T-helper 2 cell (primary cell): ENCODE measurements around the gene RNF10.
A peak's percentile ranks its signal among the peaks of the same experiment; 100 is the strongest.
"Not testable (repeated sequence)": the region's sequence is repeated elsewhere in the genome, so short reads cannot be mapped to it uniquely, and the experiment has no call there.

Experiments
- DNase-seq, 5 experiments: peaks; one replicate each; pipeline versions ENCODE4 v3.0.0 to v3.0.0-alpha.2; 2012 to 2022
- total RNA-seq, 2 donors: gene quantifications; one replicate each; lab custom pipeline; 2026; lab: John Stamatoyannopoulos, UW

Gene RNF10
- 207 to 279 reads per million in 2 donors for total RNA-seq

DNA sequence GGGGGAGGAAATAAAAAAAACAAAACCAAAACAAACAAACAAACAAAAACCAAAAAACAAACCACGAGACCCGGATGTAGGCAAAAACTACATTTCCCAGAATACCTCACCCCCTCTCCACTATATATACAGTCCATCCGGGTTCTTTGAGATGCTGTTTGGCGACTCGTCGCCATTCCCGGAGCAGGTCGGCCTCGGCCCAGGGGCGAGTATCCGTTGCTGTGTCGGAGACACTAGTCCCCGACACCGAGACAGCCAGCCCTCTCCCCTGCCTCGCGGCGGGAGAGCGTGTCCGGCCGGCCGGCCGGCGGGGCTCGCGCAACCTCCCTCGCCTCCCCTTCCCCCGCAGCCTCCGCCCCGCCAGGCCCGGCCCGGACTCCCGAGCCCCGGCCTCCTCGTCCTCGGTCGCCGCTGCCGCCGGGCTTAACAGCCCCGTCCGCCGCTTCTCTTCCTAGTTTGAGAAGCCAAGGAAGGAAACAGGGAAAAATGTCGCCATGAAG lies at the start of gene RNF10:
Gene RNF10 (plus strand): TSS at position 154 of the 500 bp plus-strand sequence. CDS start 456 bp downstream, outside the sequence.
- peak; percentile 48 to 92 (median 68) for DNase-seq

GRCh38 chr12:120485961-120486881 lies 47.9 kb upstream of the RNF10 start:
- no peak for DNase-seq

DNA sequence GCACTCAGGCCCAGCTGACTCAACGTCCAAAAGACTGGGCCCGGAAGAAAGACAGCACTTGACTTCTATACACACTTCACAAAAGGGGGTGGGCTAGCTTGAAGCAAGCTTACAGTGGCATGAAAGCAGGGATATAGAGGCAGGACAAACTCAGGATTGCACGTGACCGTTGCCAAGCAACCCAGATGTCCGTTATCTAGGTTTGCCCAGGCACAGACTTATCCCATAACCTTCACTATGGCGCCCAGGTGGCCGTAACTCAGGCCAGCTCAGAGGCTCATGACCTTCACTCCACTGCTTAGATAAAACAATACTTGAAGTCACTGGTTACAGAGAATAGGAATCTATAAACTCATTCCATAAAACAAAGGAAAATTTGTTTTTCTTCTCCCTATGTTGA lies 46.6 kb upstream of the RNF10 start:
- DNase-seq, result not testable (repeated sequence)

DNA sequence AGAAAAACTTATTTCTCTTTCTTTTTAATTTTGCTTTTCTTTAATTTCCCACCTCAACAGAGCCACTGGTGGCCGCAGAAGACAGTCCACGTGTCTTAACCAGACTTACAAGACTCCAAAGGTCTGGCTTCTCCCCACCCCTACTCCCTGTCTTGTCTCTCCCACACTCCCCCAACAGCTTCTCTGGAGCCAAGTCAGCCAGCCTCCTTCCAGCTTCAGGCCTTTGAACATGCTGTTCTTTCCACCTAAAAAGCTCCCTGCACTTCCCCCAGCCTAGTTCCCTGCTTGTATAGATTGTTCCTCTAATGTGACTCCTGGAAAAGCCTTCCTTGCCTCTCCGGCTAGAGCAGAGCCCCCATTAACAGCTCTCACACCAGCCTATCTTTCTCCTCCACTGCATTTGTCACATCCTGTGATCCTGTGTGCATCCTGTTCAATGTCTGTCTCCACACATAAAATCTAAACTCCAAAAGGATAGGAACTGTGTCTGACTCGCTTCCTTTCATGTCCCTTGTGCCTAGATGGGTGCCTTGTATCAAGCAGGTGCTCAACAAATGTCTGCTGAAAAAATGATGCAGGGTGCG lies 46.0 kb upstream of the RNF10 start:
- no peak for DNase-seq

- DNase-seq, result no peak
Measured at GRCh38 chr12:120489018-120489417, 45.1 kb upstream of the RNF10 start.

DNA sequence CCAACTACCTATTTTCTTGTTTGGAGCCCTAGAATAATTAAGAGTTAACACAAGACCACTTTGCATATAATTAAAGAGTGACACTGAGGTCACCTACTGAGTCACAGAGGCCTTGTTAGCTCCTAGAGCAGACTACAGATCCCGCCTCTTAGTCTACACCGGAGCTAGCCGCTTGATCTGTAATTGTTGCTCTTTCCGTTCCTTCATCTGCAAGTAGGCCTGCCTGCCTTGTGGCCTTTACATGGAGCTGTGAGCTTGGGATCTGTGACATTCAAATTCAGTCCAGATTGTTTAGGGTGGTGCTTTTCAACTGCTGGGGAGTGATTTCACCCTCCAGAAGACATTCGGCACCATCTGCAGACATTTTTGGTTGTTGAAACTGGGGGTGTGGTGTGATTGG lies 43.8 kb upstream of the RNF10 start:
- no peak for DNase-seq

GRCh38 chr12:120490833-120491512 lies 43.2 kb upstream of the RNF10 start:
- no peak for DNase-seq

GRCh38 chr12:120495186-120495730 lies 38.9 kb upstream of the RNF10 start:
- DNase-seq, result peak in 1 of 5 experiments; percentile 0

- DNase-seq, result peak; percentile 95 to 98 (median 97)
Measured at GRCh38 chr12:120495731-120496412, 38.3 kb upstream of the RNF10 start, which contains the start of gene DYNLL1. TSS of gene DYNLL1 (plus strand) at chr12:120496113. CDS start at chr12:120496422, 309 bp downstream.

GRCh38 chr12:120496413-120497340 lies 37.5 kb upstream of the RNF10 start:
- peak; percentile 9 to 55 (median 44) for DNase-seq

- no peak for DNase-seq
Measured at GRCh38 chr12:120497524-120498150, 36.5 kb upstream of the RNF10 start.

DNA sequence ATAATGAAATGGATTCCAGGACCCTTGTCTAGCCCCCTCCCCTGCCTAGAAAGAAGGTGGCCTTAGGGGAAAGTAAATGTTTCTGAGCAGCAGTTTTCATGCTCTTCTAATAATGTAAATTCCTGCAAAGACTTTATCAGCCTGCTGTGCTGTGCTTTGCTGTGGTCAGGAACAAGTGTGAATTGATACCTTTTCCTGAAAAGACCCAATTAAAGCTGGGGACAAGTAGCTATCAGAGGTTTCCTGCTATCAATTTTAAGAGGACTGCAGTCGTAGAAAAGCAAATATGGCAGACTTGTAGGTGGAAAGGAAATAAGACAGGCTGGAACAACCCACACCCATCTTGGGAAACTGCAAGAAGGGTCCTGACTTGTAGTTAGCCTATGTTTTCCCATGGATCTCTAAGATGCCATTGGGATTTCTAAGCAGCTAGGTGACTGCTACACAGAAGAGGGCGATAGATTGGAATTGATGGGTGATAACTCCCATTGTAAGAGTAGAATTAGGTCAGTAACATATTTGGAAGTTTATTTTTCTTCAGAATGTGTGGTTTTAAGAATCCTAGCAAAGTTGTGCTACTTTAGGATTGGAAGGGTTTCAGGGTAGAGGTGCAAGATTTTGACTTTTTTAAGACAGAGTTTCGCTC lies 35.2 kb upstream of the RNF10 start:
- no peak for DNase-seq

DNA sequence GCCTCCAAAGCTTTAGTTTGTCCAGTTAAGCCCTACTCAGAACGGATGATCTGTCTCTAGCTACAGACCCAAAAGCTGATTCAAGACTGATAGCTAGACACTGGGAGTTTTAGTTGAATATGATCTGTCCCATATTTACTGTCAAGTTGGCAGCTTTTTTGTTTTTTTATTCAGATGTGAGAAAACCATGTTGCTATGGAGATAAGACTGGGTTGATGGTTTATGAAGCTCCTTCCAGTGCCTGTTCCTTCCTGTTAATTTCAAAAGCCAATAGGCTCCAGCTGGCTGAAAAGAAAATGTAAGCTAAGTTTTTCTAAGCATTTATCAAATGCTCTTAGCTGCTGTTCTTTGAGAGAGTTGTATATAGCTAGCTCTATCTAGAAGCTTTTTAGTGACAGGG lies 33.6 kb upstream of the RNF10 start:
- DNase-seq, result peak in 1 of 5 experiments; percentile 19

DNA sequence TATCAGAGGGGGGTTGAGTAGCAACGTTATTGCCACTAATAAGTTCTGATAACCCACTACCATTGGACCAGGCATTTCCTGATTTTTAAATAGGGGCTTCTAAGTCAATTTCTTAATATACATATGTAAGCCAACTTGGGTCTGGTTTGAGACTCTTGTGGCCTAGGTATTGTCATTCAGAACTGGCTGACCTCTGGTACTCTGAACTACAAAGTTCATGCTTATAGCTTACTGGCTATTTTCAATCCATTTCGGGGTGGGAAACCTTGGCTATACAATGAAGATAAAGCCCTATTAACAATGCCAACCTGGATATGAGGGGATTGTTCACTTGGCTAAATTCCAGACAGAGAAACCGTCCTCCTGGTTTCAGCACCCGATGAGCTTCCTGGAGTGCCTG lies 29.6 kb upstream of the RNF10 start:
- DNase-seq, result no peak

DNA sequence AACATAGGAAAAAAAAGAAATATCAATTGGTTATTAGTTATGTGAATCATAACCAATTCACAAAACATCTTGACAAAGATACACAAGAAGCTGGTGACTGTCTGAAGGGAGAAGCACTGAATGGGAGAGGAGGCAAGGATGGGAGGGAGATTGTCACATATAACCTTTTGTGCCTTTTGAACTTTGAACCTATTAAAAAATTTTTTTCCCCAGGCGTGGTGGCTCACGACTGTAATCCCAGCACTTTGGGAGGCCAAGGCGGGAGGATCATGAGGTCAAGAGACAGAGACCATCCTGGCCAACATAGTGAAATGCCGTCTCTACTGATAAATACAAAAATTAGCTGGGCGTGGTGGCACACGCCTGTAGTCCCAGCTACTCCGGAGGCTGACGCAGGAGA lies 25.6 kb upstream of the RNF10 start:
- no peak for DNase-seq

- DNase-seq, result no peak
Measured at GRCh38 chr12:120514002-120514401, 20.2 kb upstream of the RNF10 start.

- DNase-seq, result no peak
Measured at GRCh38 chr12:120515496-120515895, 18.7 kb upstream of the RNF10 start.

GRCh38 chr12:120519324-120519723 lies 14.8 kb upstream of the RNF10 start:
- not testable (repeated sequence) for DNase-seq

- DNase-seq, result no peak
Measured at GRCh38 chr12:120522568-120522967, 11.6 kb upstream of the RNF10 start.
